GM12878 (cell line): ENCODE measurements around the gene KCNJ13.

Source experiments
- JUND ChIP-seq: IDR thresholded peaks from 2 replicates; pipeline ENCODE4 v1.6.1; 2012; ENCODE audit warnings: low read depth, mild to moderate bottlenecking, low read length, improper control_type of control experiment, moderate library complexity
- POLR2A ChIP-seq: IDR thresholded peaks from 2 replicates; pipeline ENCODE4 v1.6.1; 2011; ENCODE audit warnings: low read depth, mild to moderate bottlenecking, low read length

DNA sequence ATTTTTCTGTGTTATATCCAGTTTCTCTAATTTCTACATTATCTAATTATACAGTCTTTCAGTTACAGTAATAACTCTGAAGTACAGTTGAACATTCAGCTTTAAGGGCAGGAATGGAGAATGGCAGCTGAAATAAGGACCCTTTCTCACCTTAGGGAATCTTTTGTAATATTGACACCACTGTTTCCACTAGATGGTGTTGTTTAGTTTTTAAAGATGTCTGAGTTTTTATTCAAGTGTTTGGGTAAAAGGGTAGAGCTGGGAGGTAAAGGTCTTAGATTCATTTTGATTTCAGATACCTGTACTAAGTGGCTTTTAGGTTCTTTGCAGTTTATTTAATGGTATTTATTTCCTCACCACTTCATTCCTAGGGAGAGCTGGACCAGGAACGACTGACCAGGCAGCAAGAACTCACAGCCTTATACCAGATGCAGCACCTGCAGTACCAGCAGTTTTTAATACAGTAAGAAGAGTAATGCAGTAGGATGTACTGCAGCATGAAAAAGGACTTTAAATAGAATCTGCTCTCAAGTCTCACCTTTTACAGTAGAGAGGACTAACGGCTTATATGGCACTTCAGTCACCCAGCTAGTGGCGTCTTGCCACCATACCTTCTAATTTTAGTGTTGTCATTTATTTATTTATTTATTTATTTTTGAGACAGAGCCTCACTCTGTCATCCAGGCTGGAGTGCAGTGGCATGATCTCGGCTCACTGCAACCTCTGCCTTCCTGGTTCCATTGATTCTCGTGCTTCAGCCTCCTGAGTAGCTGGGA is 33.2 kb upstream of the KCNJ13 start:
- TF ChIP-seq POLR2A (no peak), JUND (no peak)
